HG03045 (cell line): Measurements from ENCODE around the gene MTFP1.

ENCODE experiments used
- ATAC-seq: cut with Tn5 transposase; IDR thresholded peaks from one replicate; pipeline ENCODE4 v1.9.1; 2021; ENCODE audit warnings: mild to moderate bottlenecking, moderate library complexity; ENCODE audit not compliant: unreplicated experiment

The MTFP1 gene, protein sequence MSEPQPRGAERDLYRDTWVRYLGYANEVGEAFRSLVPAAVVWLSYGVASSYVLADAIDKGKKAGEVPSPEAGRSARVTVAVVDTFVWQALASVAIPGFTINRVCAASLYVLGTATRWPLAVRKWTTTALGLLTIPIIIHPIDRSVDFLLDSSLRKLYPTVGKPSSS

DNA sequence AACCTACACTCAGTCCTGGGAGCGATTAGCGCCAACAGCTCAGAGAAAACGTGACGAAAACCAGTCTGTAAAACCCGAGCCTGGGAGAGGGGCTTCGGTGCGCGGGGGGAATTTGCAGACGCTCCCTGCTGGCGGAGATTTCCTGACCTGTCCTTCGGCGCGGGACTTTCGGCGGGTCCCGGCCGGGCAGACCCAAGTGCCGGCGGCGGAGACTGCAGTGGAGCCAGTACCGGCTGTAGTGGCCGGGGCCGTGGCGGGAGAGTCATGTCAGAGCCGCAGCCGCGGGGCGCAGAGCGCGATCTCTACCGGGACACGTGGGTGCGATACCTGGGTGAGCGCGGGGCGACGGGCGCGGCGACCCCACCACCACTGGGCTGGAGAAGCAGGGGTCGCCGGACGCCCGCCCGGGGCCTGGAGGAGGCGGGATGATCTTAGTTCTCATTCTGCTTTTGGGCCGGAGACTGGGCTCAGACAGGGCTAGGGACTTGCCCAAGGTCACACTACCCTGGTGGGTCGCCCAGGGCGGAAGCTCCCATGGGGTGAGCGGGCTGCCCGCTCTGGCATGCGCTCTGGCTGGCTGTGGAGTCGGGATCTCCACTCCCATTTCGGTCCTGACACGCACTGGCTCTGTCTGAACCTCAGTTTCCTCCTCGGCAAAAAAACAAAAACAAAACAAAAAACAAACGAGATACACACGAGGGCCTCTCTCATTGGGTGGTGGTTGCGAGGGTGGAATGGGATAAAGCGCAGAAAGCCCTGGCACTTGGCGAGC is at the start of gene MTFP1:
Gene MTFP1, plus strand, starts transcription at position 153 of the 772 bp plus-strand sequence. Its CDS starts 112 bp downstream, at position 265.
- no peak for ATAC-seq

DNA sequence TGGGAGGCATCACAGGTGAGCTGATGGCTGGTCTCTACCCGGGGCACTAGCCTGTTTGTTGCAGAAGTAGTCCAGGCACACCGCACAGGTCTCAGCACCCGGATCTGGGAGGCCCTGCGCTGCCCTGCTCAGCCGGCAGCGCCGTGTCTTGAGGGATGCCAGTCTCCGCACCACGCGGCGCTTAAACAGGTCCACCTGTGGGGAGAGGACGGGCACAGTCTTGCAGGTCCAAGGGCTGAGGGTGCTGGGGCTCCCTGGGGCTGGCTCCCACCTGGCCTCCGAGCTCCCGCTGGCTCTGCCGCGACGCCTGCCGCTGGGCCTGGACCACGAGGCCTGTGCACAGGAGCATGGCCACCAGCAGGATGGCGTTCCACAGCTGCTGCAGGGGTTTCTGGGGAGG is 45.6 kb upstream of the MTFP1 start:
- ATAC-seq, result no peak

DNA sequence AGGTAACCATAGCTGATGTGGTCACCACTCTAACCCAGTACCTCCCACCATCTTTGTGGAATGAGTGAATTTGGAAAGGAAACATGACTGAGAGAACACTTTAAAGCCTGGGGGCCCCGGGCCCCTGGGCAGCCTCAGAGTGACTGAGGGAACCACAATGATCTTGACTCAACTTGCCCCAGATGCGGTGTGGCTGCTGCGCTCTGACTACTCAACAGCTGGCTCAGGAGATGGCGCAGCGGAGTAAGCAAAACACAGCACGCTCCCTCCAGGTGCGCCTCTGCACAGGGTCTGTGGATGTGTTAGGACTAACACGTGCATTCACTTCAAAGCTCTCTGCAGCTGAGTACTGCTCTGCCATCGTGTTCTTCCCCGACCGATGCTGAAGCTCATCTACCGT is 44.3 kb upstream of the MTFP1 start:
- no peak for ATAC-seq

DNA sequence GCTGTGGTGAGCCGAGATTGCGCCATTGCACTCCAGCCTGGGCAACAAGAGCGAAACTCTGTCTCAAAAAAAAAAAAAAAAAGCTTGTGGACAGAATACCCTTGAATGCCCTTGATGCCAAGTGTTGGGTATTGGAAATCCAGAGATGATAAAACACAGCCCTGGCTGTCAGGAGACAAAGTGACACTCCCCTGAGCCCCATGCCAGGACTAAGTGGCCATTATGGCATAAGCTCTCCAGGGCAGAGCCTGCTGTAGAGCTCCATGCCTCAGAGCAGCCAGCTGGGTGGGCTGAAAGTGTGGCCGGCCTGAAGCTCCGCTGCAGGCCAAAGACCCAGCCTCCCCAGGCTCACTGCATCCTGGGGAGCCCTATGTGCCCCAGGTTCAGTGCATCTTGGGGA is 43.2 kb upstream of the MTFP1 start:
- no peak for ATAC-seq

DNA sequence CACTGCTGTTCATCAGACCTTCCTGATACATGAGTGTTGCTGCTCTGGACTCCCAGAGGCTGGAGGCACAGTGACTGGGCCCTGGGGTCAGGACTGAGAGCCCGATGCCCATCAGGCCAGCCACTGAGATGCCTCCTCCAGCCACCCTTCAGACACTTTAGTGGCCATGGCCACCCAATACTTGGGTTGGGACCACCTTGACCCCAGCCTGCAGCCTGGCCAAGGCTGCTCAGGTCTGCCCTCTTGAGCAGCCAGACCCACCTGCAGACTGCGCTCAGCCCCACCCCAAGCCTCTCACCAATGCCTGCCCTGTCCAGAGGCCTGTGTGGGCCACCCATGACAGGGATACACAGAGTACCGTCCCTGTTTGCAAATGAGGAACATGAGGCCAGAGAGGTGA is 42.5 kb upstream of the MTFP1 start:
- no peak for ATAC-seq

DNA sequence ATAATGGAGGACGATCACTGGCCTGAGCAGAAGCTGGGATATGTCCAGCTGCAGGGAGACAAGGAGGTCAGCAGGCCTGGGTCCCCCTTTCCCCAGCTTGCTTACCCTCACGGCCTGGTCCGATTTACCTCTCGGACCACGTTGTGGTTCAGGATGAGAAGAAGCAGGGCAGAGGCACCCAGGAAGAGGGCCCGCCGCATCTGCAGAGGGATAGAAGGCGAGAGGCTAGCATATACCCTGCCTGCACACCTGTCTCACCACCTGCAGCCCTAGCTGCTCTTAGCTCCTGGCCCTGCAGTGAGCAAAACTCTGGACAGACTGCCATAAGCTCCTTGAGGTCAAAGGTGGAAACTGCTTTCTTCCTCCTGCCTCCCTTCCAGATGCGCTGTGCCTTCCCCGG is 39.6 kb upstream of the MTFP1 start:
- no peak for ATAC-seq

DNA sequence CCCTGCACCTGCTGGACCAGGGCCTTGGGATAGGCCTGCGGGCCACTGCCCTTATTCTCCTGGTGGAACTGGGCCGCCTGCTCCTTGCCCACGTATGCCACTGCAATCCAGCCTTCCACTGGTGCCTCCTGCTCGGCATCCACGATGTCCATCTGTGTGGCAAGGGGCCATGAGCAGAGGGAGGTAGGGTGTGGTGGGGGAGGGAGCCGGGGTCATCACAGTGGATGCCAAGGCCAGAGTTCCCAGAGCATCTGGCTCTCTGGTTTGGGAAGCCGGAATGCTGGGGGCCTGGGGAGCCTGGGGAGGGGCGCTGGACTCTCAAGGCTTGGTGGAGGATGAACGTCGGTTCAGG is 39.0 kb upstream of the MTFP1 start:
- ATAC-seq, result no peak

DNA sequence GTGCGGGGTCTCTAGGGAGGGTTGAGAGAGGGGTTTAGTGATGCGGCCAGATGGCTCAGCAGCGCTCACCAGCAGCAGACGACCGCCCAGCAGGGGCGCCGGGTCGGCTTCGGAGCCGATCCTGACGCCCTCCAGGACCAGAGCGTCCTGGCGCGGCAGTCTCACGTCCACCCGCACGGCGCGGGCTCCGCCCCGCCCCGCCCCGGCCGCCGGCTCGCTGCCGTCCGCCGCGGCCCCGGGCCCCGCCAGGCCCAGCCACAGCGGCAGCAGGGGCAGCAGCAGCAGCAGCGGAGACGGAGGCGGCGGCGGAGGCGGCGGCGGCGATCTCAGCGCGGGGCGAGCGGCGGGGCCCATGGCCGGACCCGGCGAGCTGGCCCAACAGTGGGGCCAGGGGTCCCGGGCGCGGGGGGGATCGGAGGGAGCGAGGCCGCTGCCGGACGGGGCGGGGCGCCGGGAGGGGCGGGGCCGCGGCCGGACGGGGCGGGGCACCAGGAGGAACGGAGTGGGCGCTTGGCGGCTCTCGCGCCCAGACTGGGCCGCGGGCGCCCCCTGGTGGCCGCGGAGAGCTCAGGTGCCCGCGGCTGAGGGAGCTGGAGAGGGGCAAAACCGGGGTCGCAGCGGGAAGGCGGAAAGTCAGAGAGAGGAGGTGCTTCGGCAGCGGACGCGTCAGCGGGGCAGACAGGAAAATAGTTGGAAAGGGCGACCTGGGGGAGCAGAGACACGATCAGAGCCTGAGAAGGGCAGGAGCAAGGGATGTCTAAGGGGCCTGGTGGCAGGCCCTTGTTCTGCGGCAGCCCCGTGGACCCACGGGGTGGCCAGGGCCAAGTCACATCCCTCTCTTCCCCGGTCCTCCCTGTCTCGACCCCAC is 38.4 kb upstream of the MTFP1 start, which contains the start of gene RNF215:
Gene RNF215, minus strand, starts transcription at position 452 of the 868 bp plus-strand sequence. Its CDS starts 98 bp downstream, at position 354.
- peak; percentile 73 for ATAC-seq

DNA sequence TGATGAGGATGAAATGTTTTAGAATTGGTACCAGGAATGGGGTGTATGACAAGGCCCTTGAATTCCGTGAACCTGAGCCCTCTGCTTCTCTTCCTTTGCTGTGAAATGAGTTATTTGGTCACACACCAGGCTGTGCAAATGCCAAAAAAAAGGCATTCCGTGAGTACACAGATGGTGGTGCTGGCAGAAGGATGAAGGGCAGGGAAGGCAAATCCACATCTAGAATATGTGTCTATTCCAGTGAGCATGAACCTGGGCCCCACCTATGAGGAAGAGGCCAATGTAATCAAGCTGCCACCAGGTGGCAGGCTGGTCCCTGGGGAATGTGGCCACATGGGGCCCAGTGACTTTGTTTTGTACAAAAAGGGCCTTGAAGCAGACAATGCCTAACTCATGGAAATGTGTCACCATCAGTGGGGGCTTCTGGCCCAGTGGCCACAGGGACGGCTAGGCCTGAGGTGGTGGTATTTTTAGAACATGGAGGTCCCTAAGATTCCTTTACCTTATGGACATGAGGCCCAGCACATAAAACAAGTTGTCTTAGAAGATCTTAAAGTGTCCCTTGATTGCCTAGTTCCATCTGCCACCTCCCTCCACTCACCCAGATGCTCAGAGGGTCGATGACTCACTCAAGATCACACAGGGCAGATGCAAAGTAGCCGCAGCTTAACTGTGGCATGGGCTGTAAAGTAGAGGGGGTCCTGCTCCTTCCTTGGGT is 34.4 kb upstream of the MTFP1 start:
- no peak for ATAC-seq

DNA sequence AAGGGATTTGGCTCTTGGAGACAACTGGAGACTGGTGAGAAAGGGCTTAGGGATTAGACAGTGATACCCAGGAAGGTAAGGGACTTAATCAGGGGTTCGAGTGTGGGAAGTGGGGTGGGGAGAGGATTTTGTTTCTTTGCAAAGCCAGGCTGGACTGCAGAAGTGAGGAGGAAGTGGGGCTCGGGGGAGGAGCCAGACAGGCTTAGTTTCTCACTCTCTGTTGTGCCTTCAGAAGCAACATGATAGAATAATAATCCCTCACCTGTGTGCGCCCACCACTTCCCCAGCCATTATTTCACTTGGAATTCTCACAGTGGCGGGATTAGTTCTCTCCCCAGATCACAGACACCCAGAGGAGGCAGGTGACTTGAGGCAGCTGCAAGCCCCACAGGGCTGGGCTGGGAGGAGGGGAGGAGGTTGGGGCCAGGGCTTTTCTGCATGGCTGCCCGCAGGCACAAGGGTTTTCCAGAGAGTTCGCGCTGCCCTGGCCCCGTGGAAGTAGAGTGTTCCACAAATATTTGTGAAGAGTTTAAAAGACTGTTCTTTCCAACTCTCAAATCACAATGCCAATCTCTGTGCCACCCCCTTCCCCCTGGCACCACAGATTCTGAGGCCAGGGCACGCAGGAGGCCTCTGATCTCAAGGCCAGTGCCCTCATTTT is 32.8 kb upstream of the MTFP1 start:
- no peak for ATAC-seq

DNA sequence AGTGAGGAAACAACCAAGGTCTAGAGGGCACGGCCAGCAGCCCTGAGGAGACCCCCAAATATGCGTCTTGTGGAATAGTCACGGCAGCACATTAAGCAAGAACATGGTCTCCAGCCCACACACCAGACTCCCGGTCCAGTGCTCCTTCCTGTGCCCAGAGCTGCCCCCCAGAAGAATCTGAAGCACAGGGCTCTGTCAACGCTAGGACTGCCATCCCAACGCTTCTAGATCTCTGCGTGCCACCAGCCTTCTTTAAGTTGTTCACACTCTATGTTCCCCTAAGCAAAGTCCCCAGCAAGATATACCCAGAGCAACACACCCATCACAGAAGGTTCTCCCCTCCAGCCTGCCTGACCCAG is 32.3 kb upstream of the MTFP1 start:
- ATAC-seq, result no peak

DNA sequence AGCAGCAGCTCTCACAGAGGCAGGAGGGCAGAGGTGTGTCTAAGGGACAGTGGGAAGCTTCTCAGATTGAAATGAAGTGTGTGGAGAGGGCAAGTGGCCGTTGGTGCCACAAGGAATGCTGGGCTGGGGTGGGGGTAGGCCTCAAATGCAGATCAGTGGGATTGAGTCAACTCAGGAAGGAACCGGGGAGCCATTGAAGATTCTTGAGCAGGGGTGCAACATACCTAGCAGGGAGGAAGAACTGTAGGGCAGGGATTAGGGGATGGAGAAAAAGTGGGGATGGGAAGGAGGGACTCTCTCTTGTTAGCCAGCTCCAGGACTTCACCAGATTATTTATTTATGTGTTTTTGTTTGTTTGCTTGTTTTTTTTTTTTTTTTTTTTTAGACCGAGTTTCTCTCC is 31.7 kb upstream of the MTFP1 start:
- no peak for ATAC-seq

DNA sequence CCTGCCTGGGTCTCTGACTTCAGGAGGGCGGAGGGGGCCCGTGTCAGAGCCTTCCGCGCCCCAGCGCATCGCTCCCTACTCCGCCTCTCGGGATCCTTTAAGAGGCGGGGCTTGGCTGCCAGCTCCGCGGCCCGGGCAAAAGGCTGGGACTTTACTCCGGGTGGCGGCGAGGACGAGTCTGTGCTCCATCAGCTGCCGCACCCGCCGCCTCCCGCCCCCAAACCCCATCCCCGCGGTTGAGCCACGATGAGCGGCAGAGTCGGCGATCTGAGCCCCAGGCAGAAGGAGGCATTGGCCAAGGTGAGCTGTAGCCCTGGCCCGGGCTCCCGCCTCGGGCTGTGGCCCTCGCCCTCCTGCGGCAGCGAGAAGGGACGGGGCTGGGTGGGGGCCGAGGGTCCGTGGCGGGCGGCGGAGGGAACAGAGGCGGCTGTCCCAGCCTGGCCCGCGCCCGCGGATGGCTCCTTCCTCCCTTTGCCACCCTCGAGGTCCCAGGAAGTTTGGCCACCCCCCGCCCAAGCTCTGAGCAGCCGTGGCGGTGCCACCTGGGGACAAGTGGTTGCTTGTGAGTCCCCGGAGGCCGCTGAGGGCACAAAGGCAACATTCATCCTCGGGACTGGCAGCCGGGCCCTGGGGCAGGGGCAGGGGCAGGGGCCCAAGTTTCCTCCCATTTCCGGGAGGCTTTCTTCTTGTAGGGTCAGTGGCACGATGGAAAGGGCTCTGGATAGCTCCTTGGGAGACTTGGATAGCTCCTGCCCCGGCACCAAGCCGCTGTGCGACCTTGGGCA is 28.5 kb upstream of the MTFP1 start, which contains the start of gene SEC14L2:
Gene SEC14L2, plus strand, starts transcription at position 148 of the 785 bp plus-strand sequence. Its CDS starts 99 bp downstream, at position 247.
- no peak for ATAC-seq

DNA sequence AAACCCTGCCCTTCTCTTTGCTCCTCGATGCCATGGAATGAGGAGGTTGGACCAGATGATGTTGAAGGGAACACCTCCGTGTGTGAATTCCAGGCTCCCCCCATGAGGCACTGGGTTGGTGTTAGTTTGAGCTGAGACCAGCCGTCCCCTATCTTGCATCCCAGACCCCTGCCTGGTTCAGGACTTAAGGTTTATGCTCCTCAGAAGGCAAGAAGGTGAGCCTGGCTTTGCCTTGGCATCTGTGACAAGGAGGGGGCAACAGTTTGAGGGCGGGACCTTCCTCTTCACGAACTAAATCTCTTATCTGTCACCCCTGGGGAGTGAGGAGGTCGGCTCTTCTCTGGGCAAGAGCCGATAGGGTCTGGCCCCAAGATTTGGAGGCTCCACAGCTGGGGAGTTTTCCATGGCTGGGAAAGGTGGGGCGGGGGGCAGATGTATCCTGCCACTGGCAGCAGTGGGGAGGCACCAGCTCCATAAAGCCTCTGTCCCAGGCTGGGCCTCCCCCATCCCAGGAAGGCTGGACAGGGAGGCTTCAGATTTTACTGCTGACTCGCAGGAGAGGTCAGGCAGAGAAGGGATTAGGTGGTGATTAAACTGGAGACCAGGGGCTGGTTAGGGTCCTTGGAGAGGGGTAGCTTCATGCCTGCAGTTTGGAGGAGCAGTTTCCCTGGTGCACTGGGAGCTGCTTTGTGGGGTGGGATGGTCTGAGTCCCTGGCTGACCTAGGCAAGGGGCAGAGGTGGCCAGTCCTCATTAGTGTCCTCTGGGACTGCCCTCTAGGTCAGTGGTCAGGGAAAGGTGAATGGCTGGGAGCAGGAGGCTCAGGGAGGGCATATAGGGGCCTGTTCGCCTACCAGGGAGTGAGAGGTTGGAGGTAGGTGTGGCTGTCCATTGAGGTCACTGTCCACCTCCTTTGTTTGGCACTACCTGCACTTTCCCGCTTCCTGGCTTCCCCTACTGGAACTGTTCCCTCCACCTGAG is 27.6 kb upstream of the MTFP1 start:
- no peak for ATAC-seq

DNA sequence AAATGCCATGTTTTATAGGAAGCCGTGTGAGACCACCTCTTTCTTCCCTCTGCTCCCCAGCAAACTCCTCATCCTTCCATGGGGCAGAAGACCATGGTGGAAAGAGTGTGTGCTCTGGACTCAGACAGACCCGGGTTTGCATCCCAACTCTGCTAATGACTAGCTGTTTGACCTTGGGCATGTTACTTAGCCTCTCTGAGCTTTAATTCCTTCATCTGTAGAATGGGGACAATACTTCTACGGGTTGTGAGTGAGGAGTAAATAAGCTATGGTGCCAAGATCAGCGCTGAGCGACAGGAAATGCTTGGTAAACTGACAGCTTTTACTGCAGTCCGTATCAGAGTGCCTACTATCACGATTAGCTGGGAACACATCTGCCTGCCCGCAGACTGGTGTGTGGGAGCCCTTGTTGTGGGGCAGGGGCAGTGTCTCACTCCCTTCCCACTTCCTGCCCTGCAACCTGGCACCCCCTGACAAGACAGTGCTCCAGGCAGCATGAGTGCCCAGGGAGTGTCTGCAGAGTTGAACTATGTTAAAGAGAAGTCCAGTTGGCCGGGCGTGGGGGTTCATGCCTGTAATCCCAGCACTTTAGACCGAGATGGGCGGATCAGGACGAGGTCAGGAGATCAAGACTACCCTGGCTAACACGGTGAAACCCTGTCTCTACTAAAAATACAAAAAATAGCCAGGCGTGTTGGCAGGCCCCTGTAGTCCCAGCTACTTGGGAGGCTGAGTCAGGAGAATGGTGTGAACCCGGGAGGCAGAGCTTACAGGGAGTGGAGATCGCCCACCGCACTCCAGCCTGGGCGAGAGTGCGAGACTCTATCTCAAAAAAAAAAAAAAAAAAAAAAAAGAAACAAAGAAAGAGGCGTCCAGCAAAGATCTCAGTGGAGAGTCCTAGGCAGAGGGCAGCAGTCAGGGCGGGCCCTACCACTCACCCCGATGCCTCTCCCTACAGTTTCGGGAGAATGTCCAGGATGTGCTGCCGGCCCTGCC is 26.6 kb upstream of the MTFP1 start:
- no peak for ATAC-seq

DNA sequence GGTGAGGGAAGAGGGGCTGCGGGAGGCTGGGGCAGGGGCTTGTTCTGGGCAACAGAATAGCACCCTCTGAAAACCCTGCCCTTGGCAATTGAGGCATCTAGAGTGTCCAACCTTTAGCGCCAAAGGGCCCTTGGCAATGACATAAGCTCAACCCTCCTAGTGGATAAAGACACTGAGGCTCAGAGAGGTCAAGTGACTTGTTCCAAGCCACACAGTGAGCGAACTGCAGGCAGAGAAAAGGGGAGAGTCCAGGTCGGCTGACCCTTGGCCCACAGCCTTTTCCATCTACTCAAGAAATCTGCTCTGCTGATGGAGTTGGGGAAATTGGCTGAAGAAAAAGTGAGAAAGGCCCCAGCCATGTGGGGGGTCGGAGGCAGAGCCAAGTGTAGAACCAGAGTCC is 25.9 kb upstream of the MTFP1 start:
- no peak for ATAC-seq

DNA sequence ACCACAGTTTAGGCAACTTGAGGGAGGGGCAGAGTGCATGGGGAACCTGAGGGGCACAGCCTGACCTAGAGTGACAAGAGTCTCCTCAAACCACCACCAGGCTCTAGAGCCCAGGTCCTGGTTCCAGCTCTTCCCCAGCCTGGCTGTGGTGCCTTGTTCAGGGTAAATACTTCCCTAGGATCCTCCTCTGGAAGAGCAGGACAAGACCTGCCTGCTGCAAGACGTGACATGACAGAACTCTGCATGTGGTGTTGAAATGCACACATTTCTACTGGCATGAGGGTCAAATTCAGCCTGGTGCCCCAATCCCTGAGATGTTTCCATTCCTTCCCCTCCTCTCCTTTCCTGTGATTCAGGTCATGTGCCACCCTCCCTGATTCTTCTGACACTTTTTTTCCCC is 25.4 kb upstream of the MTFP1 start:
- ATAC-seq, result no peak
